Smooth muscle cell of the brain vasculature (primary cell): Measurements from ENCODE around the gene TMTC1.
A peak's percentile ranks its signal among the peaks of the same experiment; 100 is the strongest.

Source experiments
- DNase-seq: peaks from one replicate; pipeline ENCODE4 v3.0.0-alpha.2; 2012; ENCODE audit warnings: low read depth, low spot score

TMTC1 gene

DNA sequence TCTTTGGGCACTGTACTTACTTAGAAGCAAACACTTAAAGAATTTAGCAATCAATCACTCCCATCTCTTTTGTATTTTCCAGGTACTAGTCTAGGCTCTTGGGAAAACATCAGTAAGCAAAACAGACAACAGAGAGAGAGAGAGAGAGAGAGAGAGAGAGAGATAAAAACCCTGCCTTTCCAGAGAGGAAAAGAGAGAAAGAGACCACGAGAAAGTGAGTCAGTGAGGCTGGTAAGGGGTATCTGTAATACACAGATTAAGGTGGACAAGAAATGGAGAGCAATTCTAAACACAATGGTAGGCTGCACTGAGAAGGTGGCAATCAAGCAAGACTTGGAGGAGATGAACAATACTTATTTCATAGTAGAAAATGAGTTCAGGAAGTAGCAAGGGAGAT lies 166.3 kb downstream of the TMTC1 start:
- no peak for DNase-seq

DNA sequence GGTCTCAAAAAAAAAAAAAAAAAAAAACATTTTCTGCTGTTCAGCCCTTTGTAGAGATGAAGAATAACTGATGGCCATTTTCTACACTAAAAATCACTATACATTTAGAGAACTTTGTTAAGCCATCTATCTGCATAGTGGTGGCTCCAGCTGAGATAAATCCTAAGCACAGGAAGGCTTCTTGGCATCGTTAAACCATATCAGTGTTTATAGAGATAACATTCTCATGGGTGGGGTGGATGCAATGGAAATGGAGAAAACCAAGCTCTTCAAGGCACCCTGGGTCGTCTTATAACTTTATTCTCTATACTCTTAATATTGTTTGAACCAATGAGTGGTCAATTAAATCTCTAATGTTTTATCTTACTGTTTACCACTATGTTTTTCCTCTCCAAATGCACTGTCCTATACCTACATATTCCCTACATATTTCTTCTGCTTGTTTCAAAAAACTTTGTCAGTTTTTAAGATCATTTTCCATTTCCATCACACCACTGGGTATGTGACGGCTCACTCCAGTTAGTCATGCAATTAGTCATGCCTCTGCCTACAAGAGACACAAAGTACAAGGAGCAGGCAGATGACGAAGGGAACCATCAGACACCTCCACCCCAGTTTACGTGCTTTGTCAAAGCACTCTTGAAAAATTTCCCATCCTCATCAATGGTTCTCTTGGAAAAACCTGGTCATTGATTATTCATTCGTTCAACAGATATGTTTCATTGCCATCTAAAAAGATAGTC lies 166.9 kb downstream of the TMTC1 start:
- DNase-seq: peak; percentile 4

DNA sequence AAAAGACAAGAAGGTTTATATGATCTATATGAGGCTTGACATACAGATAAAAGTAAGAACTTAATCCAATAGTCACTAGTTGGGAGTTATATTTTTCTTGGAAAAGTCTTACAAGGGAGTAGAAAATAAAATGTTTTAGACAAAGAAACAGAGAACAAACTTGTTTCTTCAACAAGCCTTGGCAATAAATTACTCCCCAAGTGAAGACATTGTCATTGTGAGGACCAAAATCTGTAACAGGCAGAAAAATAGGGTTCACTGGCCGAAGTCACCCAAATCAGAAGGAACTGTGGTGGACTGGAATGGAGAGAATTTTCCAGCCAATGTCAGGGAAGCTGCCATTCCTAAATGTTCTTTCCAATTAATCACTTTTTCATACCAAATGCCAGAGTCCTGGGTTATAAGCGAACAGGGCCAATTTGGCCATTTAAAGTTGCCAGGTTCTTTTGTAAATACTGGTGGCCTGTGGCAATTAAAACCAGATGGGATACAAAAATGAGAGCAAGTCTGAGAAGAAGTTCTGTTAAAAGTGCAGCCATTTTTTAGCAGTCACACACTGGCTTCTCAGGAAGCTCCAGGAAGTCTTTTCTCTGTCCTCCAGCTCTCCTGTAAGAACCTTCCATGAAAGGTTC lies 168.9 kb downstream of the TMTC1 start:
- DNase-seq: no peak

DNA sequence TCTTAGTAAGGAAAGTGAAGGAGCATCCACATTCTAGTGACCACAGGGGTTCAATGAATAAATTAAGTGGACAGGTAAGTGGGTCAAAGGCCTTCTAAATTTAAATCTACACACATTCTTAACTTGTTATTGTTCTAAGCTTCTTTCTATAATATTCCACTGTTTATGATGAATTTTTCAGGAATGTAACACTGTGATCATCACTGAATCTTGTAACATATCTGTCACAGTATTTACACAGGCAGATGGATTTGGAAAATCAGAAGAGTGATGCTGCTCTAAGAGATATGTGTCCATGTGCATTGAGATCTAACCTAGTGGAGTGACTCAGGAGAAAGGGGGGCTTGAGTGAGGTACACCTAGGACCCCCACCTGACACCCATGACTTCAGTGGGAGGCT lies 170.8 kb downstream of the TMTC1 start:
- no peak for DNase-seq

DNA sequence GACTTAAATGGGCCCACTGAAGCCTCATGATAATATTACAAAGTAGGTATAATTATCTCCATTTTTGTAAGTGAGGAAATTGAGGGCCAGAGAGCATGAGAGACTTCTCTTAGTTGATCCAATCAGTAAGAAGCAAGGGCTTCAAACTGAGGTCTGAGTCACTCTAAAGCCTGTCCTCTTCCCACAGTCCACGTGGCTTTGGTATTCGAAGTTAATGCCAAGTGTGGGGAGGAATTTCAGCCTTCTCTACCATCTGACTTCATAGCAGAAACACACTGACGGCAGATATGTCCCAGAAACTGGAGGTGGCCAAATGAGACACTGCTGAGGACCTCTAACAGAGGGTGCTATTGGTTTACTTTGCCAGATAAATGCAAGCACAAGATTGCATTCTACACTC lies 171.8 kb downstream of the TMTC1 start:
- DNase-seq: no peak

DNA sequence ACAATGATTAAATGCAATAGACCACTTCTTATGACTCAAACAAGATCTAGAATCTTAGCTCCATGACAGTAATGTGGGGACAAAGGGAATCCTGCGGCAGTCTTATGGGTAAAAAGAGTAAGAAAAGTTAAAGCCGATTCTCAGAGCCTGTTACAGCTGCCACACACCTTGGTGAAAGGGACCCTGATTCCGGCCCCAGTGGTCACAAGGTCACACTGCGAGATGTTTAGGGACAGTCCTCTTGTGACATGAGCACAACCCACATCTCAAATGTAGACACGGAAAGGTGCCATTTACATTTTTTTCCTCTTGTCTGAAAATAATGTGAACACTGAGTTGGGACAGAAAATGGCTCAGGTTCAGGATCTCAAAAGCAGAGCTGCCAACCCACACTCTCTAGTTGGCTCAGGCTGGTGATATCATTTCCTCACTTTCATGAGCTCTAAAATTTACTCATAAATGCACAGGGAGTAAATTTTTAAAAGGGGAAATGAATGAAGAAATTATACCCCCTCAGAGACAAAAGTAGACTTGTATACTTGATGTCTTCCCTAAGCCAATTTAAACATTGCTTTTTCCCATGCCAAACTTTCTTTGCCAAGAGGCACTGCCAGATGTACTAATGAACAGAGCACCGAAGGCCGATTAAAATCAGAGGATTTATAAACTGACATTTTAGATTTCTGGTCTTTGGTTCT lies 173.1 kb downstream of the TMTC1 start:
- DNase-seq: no peak

DNA sequence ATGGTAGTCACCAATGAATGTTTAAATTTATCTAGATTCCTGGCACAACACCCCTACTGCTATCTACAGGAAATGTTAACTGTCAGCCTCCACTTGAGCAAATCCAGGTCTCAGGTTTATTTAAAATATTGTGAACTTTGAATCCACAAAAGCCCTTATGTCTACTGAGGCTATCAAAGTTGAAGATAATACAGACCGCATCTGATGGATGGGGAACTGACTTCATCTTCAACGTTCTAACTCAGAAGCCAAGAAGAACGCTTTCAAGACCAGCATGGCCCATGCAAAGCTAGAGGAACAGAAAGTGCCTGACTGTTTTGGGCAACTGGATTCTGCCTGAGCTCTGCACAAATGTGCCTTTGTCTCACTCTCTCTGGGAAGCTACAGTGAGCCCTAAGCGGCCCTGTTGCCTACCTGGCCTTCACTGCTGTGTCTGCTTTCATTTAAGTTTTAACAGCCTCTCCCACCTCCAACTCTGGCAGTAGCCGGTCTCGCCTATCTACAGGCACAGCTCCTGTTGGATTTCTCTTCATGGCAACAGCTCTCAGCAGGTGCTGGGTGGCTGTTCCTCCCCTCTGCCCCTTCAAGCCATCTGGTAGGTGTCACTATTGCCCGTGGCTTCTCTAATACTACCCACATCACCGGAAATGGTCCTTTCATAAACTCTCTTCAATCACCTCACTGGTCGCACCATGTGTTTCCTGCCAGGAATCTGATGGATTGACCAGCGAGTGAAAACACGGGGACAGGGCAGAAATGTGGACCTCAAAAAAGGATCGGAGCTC lies 174.1 kb downstream of the TMTC1 start:
- DNase-seq: no peak

DNA sequence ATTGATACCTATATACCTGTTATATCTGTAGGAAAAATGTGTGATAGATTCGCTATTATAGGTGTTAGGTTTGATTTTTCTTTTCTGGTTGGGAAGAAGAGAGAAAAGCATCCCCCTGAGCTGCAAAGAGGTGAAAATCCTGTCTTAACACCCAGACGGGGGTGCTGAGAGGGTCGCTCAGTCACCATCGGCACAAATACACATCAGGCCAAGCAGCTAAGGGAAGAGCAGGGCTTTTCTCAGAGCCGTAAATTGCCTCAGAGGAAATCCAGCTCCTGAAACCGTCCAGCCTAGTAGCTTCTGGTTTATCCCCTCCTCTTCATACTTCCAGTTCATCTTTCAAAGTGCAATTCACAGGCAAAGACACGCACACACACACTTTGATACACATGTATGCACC lies 175.2 kb downstream of the TMTC1 start:
- DNase-seq: no peak

DNA sequence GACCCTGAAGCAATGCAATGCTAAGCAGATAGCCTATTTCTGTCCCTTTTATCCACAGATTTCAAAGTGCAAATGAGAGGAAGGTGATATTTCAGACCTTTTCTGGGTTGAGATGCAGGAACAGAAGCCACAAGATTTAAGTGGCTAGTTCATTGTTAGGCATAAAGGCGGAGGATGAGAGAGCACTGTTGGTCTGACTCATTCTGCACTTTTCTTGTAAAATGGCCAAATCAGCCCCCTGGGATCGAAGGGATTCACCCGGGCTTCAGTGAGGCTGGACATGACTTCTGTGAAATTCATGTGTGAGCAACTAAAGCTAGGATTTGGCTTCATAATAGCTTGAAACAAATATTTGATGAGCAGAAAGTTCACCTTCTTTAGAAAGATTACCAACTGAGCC lies 184.4 kb downstream of the TMTC1 start:
- peak; percentile 40 for DNase-seq

DNA sequence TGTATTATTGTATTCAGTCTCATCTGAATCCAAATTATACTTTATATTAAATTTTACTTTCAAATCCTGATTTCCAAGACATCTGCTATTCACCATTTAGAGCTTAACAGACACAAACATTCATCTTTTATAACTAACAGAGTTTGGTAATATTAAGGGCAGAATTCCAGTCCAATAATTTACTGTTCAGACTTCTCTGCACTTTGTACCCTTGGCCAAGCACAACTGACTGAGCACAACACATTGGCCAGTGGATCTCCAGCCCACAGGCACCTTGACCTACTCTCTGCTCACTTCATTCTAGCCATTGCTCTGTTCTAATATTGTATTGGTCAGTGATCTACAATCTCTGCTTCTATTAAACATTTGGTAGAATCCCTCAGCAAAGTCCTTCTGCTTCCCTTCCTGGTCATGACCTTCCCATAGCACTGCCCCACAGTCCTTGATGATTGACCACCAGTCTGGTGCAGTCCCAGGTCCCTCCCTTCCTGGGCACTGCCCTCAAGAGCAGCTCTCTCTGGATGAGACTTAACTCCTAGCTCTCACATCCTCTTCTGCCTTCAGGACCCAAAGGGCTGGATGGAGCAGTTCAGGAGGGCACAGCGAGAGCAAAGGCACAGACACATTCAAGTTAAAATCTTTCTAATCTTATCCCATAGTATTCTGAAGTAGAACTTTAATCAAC lies 188.5 kb downstream of the TMTC1 start:
- DNase-seq: no peak

DNA sequence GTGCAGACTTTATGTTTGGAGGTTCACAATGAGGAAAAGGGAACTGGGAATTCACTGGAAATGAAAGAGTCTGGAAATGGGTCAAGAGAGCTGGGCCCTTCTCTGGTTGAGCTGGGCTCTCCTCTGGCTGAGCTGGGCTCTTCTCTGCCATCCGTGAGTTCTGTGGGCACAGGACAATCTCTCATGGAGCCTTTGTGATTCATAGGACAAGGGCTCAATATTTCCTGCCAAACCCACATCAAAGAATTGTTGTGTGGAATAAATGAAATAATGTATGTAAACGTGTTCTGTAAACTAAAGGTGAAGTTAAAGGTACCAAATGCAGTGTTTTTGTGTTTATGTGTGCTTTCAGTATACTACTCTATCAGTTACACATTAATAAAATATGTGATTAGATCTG lies 190.7 kb downstream of the TMTC1 start:
- no peak for DNase-seq

DNA sequence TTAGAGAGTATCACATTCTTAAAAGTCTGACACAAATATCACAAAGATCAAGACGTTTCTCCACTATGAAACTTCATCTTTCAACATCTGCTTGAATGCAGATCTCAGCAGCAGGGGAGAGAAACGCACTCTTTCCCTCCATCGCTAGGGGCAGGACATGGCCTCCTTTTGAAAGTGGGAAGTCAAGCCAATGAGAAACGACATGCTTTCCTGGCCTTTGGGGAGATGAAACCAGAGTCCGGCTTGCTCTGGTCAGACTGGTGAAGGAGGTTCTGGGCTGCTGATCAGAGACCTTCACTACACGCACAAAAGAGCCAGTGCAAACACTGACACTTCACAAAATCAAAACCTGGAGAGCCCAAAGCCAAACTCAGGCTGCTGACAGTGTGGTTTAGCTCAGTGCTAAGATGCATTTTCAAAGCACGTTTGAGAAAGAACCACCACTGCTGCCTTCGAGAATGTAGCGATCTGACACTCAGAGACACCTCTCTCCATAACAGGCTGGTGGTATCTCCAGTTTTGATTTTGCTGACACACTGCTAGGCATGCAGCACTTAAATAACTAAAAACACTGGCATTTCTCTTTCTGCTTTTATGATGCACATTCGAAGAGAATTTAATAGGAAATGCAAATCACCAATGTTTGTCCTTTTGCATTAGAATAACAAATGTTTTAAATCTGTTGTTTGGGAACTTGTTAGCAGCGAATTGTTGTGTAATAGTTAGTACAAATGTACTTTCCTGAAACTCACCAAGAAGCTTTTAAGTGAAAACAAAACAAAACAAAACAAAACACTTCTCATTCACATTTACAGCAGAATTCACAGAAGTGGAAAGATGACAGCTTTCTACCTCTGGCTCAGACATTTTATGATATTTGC lies 192.4 kb downstream of the TMTC1 start:
- peak; percentile 60 for DNase-seq

DNA sequence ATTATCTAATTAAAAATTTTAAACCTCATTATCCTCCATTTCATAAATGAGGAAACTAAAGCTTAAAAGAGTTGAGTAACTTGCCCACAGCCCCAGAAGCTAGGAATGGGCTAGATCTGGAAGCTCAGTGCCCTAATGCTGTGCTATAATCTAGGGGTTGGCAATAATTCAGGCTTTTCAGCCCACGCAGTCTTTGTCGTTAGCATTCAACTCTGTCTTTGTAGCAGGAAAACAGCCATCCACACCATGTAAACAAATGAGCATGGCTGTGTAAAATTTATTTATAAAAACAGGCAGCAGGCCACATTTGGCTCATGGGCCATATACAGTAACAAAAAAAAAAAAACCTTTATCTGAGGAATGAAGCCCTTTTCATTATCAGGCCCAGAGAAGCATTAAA lies 193.9 kb downstream of the TMTC1 start:
- DNase-seq: no peak

DNA sequence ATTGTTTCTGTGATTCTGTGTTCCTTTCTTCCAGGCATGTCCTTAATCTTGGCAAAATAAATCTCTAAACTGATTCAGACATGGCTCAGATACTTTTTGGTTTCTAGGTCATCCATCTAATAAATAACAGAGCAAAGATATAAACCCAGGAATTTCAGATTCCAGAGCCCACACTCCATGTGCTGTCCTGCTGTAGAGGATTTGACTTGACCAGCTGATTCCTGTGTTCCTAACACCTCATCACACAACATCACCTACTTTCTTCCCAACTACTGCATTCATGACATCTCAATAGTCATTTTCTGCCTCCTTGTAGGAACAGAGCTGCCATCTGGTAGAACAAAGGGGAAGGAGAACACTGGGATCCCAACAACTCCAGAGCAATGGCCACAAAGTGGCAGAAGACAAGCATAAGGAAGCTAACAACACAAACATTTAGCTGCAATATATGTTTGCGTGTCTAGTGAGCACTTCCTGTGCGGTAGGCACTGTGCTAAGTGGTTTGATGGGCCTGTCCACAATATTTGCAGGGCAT lies 194.4 kb downstream of the TMTC1 start:
- DNase-seq: no peak

DNA sequence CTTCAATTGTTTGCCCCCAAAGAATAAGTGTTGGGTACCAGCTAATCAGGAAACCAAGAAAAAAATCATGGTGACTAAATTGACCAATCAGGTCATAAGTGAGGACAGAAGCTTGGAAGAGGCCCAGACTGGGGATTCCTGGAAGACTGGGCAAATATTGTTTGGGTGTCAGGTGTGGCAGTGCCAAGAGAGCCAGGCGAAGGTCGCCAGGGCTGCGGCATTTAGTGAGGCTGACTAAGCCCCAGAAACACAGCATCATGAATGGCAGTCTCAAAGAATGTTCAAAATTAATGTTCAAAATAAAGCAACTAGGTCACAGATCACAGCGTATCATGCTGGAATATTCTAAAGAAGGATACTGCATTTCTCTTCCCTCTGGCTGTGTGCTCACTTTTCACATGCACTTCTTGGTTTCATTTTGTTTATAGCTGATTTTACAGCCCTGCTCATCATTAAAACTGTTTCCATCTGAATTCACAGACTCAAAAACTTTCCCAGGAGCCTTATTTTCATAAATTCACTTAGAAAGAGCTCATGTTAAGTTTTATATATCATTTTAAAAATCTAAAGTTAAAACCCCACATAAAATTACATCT lies 201.0 kb downstream of the TMTC1 start:
- DNase-seq: no peak

DNA sequence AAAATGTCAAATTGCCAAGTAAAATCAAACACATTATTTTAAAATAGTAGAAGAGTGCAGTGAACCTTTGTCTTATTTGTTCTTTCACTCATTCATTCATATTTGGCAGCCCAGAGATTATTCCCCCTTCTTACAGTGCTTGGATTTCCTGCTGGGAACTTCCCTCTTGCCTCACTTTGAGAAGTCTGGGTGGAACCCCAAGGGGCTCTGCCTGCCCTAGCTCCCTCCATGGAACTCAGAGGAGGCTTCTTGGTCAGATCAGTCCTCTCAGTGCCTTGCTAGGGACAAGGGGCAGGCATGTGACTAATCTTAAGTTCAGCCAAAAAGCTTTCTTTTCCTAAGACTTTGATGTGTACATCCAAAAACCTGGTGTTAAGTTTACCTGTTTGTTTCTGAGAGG lies 201.6 kb downstream of the TMTC1 start:
- no peak for DNase-seq

DNA sequence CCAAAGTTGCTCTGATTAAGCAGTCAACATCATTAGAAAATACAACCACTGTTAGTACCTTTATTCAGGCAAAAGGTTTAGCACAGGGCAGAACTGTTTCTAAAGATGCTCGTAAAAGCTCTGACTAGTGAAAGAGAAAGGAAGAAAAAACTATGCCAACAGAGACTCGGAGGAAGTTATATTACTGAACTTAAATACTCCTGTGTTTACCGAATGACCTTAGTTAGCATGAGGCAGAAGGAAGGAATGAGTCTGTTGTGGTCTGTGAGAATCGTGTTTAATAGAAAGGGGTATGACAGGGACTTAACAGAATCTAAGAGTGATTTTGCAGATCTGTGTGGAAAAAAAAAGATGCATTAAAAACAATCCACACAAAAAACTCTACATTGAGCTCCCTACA lies 202.1 kb downstream of the TMTC1 start:
- no peak for DNase-seq

DNA sequence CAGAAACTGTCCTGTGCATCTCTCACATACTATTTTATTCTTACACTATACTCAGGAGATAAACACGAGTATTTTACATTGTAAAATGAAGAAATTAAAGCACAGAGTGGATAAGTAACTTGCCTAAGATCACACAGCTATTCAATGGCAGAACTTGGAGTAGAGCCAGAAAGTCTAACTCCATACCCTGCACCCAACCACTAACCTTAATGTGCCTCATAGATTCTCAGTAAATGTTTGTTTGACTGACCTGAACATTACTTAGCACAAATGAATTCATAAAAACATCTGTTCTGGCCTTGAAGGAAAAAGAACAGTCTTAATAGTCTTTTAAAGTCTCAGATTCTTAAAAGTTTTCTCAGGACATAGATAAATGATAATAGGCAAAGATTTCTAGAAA lies 202.8 kb downstream of the TMTC1 start:
- no peak for DNase-seq

DNA sequence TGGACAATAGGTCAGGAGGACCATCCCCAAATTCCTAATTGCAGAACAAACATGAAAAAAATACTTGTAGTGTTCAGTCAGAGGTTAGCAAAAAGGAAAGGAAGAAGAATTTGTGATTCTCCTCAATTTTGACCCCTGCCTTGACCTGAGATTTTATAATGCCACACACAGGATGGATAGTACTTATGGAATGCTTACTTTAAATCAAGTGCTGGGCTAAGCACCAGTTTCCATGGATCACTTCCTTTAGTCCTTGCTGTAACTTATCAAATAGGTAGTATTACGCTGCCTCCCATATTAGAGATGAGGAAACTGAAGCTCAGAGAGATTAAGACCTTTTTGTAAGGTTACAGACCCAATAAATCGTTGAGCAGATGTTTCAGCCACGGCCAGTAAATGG lies 205.0 kb downstream of the TMTC1 start:
- DNase-seq: no peak

DNA sequence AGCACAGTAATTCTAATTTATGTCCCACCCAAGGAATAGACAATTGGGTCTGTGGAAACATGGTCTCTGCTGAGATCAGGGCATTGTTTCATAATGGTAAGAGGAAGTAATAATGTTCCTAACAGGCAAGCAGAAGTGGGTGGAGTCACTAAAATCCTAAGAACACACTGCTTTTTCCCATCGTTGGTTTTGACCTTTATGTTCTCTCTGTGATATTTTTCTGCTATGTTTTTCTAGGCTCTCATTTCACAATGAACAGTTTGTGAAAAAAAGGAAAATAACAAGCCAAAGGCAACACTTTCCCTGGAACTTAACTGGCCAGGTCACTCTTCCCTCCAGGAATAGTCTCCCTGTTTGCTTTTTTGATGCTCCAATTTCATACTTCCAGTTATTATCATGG lies 205.7 kb downstream of the TMTC1 start:
- DNase-seq: peak; percentile 36
